Measurements from ENCODE around the gene MAPK8. TPM values are rescaled to one million over a fixed set of nuclear protein-coding genes. Genes with fewer than 3 reads are reported as not detected.
A peak's percentile ranks its signal among the peaks of the same experiment; 100 is the strongest.

MAPK8 gene
- total and polyA plus RNA-seq, 9 of the 15 experiments (the other 6 are each of a cell fraction or from before 2014, with no cell fraction given) = 6.4 to 159 (median 71.0) TPM

DNA sequence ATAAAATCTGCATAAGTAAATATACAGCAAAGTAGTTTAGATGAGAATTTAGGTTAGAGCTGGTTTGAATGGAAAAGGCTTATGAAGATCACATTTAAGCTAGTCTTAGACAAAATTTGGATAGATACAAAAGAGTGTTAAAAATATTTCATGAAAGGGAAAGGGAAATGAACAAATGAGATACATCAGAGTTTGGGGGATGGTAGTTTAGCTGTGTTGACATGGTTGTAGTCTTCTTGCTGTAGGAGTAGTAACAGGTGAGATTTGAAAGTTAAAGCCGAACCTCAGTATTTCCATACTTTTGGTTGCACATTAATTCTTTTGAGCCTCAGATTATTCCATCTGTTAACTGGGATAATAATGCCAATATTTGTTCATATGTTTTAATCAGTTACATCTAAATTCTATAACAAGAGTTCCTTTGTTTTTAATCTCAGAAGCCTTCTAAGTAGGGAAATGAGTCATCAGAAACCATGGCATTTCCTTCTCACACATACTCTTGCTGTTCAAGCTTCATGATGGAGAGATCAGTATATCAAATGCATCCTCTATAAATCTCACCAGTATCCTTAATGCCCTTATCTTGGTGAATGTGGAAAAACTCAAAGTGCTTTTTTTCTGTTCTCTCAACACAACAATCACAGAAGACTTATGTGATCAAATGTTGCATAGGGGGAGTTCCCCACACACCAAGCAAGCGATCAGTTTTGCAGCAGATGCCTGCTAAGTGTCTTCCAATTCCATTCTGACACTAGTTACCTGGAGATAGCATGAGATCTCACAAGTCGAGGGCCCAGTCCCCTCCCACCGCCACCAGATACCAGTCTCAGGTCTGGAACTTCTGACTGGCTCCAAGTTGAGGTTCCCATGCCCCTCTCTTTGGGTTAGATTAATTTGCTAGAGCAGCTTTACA lies 84.7 kb downstream of the MAPK8 start (continued):
- TF ChIP-seq TFAM (CRISPR knock-in tag; conservative IDR thresholded peaks at IDR 0.05) (no peak), PHF8 (IDR thresholded peaks at IDR 0.05; ENCODE audit: borderline replicate concordance, low read length) (no peak), TCF7L2 (IDR thresholded peaks at IDR 0.05; ENCODE audit: low read depth, low read length) (no peak), NUFIP1 (IDR thresholded peaks at IDR 0.05; ENCODE audit: partially characterized antibody) (no peak), GTF2E2 (tag; IDR thresholded peaks at IDR 0.05) (no peak), GTF2F1 (IDR thresholded peaks at IDR 0.05; ENCODE audit: low read depth, low read length) (no peak), CXXC5 (CRISPR knock-in tag; IDR thresholded peaks at IDR 0.05) (no peak), E2F3 (CRISPR knock-in tag; IDR thresholded peaks at IDR 0.05) (no peak), ELF4 (CRISPR knock-in tag; IDR thresholded peaks at IDR 0.05) (peak; percentile 56; the same call in 1 of the 2 replicates), LEF1 (IDR thresholded peaks at IDR 0.05) (peak; percentile 43; the same call in 1 of the 2 replicates), ZNF77 (CRISPR knock-in tag; IDR thresholded peaks at IDR 0.05) (no peak), KDM4B (IDR thresholded peaks at IDR 0.05; ENCODE audit: borderline replicate concordance in 2 of 2, low read depth in 1 of 2) (no peak), FOXA3 (CRISPR knock-in tag; conservative IDR thresholded peaks at IDR 0.05 in 1 of 2, IDR thresholded peaks at IDR 0.05 in 1 of 2) (peak in 1 of 2 experiments; percentile 26; a peak in 1 of 4 replicates), ETV6 (IDR thresholded peaks at IDR 0.05; ENCODE audit: borderline replicate concordance in 1 of 2, low read depth in 2 of 2, low read length in 1 of 2) (no peak), ETV6 (CRISPR knock-in tag; IDR thresholded peaks at IDR 0.05; ENCODE audit: borderline replicate concordance) (no peak), SAFB (IDR thresholded peaks at IDR 0.05; ENCODE audit: borderline replicate concordance, low read depth, low read length) (no peak), ZNF79 (CRISPR knock-in tag; IDR thresholded peaks at IDR 0.05; ENCODE audit: low read depth) (no peak), BMI1 (IDR thresholded peaks at IDR 0.05; ENCODE audit: low read length) (no peak)
- TF ChIP-seq, protein P1, sequence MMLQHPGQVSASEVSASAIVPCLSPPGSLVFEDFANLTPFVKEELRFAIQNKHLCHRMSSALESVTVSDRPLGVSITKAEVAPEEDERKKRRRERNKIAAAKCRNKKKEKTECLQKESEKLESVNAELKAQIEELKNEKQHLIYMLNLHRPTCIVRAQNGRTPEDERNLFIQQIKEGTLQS (IDR thresholded peaks at IDR 0.05) = peak; percentile 86
- TF ChIP-seq, protein P1 (CRISPR knock-in tag; conservative IDR thresholded peaks at IDR 0.05) = no peak
- TF ChIP-seq, protein P2, sequence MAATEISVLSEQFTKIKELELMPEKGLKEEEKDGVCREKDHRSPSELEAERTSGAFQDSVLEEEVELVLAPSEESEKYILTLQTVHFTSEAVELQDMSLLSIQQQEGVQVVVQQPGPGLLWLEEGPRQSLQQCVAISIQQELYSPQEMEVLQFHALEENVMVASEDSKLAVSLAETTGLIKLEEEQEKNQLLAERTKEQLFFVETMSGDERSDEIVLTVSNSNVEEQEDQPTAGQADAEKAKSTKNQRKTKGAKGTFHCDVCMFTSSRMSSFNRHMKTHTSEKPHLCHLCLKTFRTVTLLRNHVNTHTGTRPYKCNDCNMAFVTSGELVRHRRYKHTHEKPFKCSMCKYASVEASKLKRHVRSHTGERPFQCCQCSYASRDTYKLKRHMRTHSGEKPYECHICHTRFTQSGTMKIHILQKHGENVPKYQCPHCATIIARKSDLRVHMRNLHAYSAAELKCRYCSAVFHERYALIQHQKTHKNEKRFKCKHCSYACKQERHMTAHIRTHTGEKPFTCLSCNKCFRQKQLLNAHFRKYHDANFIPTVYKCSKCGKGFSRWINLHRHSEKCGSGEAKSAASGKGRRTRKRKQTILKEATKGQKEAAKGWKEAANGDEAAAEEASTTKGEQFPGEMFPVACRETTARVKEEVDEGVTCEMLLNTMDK (IDR thresholded peaks at IDR 0.05; ENCODE audit: borderline replicate concordance, insufficient read depth, low read depth, low read length, poor library complexity, severe bottlenecking) = no peak
- TF ChIP-seq, protein P3, sequence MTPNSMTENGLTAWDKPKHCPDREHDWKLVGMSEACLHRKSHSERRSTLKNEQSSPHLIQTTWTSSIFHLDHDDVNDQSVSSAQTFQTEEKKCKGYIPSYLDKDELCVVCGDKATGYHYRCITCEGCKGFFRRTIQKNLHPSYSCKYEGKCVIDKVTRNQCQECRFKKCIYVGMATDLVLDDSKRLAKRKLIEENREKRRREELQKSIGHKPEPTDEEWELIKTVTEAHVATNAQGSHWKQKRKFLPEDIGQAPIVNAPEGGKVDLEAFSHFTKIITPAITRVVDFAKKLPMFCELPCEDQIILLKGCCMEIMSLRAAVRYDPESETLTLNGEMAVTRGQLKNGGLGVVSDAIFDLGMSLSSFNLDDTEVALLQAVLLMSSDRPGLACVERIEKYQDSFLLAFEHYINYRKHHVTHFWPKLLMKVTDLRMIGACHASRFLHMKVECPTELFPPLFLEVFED (CRISPR knock-in tag; conservative IDR thresholded peaks at IDR 0.05) = no peak
- TF ChIP-seq, protein P4, sequence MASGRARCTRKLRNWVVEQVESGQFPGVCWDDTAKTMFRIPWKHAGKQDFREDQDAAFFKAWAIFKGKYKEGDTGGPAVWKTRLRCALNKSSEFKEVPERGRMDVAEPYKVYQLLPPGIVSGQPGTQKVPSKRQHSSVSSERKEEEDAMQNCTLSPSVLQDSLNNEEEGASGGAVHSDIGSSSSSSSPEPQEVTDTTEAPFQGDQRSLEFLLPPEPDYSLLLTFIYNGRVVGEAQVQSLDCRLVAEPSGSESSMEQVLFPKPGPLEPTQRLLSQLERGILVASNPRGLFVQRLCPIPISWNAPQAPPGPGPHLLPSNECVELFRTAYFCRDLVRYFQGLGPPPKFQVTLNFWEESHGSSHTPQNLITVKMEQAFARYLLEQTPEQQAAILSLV (tag; IDR thresholded peaks at IDR 0.05) = no peak

All from K562 (cell line).